HCT116 (cell line): ENCODE measurements around the gene NCBP2L. TPM values are rescaled to one million over a fixed set of nuclear protein-coding genes. Genes with fewer than 3 reads are reported as not detected.
A peak's percentile ranks its signal among the peaks of the same experiment; 100 is the strongest.

Source experiments
- ATAC-seq: fragments of 200-7000 bp; cut with Tn5 transposase; 2 replicates; pipeline ENCODE4 v1.9.1; 2020; ENCODE audit warnings: mild to moderate bottlenecking, moderate library complexity
- BruUV-seq: library from RNA; stranded (reverse); fragments of 400-500 nt; replicated peaks from 2 replicates; lab custom pipeline; 2021; lab: Mats Ljungman, UMichigan
- CTCF ChIA-PET: fragments of 300-600 bp; sonication (Branson Sonifier 250); formaldehyde crosslinking; loops from one replicate; lab custom pipeline; 2021; ENCODE audit warnings: antibody characterized with exemption; lab: Charles Lee
- POLR2A ChIA-PET: fragments of 300-600, 350-600 bp; sonication (Branson Sonifier 250); formaldehyde crosslinking; loops from one replicate; lab custom pipeline; 2021; ENCODE audit warnings: antibody characterized with exemption; lab: Charles Lee
- RAD21 ChIA-PET, 2 experiments: fragments of 300-600 bp; sonication (Branson Sonifier 250); formaldehyde crosslinking; loops; one replicate each; lab custom pipeline; 2023; ENCODE audit warnings: low total read pairs in 2 of 2; ENCODE audit not compliant: uncharacterized antibody in 2 of 2, unreplicated experiment in 2 of 2, low non-redundant PET in 1 of 2; lab: Charles Lee
- DNase-seq: peaks from one replicate; pipeline ENCODE4 v3.0.0-alpha.2; 2010; ENCODE audit warnings: low read depth, low spot score
- H2AFZ ChIP-seq: fragments of 200-600 bp; shearing (Covaris generic), sonication (generic); 2 replicates; pipeline ENCODE4 v1.6.1; 2017; ENCODE audit warnings: low read depth, mixed run types, mixed read lengths, antibody characterized with exemption, low read length; ENCODE audit not compliant: poor library complexity, severe bottlenecking
- H3K27ac ChIP-seq: 2 replicates; pipeline ENCODE4 v1.5.1; 2012; ENCODE audit warnings: low read depth, low read length
- H3K27me3 ChIP-seq: fragments of 200-600 bp; sonication (generic); 2 replicates; pipeline ENCODE4 v1.6.1; 2016; ENCODE audit warnings: mixed run types, low read length, mixed read lengths; ENCODE audit not compliant: insufficient read depth
- H3K36me3 ChIP-seq, 2 experiments: fragments of 200-500 bp in 1 of 2; fragments of 200-600 bp in 1 of 2; sonication (Bioruptor generic) in 1 of 2; sonication (generic) in 1 of 2; 2 replicates each; pipeline versions ENCODE4 v1.5.1 to v1.6.1; 2014 to 2016; ENCODE audit warnings: low read length in 2 of 2, inconsistent platforms in 1 of 2, mixed read lengths in 1 of 2, mixed run types in 1 of 2; ENCODE audit not compliant: insufficient read depth in 2 of 2, control insufficient read depth in 1 of 2
- H3K4me1 ChIP-seq, 2 experiments: fragments of 200-600 bp in 1 of 2; sonication (generic) in 1 of 2; 2 replicates each; pipeline versions ENCODE4 v1.5.1 to v1.6.1; 2012 to 2017; ENCODE audit warnings: low read length in 2 of 2, inconsistent platforms in 1 of 2, mild to moderate bottlenecking in 1 of 2, mixed read lengths in 1 of 2, mixed run types in 1 of 2, moderate library complexity in 1 of 2; ENCODE audit not compliant: insufficient read depth in 2 of 2, control insufficient read depth in 1 of 2
- H3K4me2 ChIP-seq: fragments of 200-600 bp; sonication (generic); 2 replicates; pipeline ENCODE4 v1.6.1; 2017; ENCODE audit warnings: mixed run types, low read length, mixed read lengths
- H3K4me3 ChIP-seq, 2 experiments: fragments of 200-600 bp in 1 of 2; sonication (generic) in 1 of 2; replicated peaks in 1 of 2; 2 replicates each; pipeline ENCODE4 v1.5.1; 2011 to 2016; ENCODE audit warnings: low read length in 2 of 2, control low read depth in 1 of 2, low read depth in 1 of 2, mild to moderate bottlenecking in 1 of 2, mixed read lengths in 1 of 2, mixed run types in 1 of 2
- H3K79me2 ChIP-seq: fragments of 200-600 bp; sonication (generic); 2 replicates; pipeline ENCODE4 v1.6.1; 2017; ENCODE audit warnings: mild to moderate bottlenecking, mixed run types, low read length, moderate library complexity, mixed read lengths; ENCODE audit not compliant: insufficient read depth
- H3K9ac ChIP-seq: fragments of 200-600 bp; sonication (generic); 2 replicates; pipeline ENCODE4 v1.6.1; 2016; ENCODE audit warnings: low read length, mixed read lengths
- H3K9me2 ChIP-seq: fragments of 200-600 bp; sonication (generic), shearing (Covaris generic); 2 replicates; pipeline ENCODE4 v1.6.1; 2017; ENCODE audit warnings: mixed run types, mild to moderate bottlenecking, moderate library complexity; ENCODE audit not compliant: insufficient read depth
- H3K9me3 ChIP-seq, 2 experiments: fragments of 200-500 bp in 1 of 2; fragments of 200-600 bp in 1 of 2; sonication (Bioruptor generic) in 1 of 2; sonication (generic) in 1 of 2; 2 replicates each; pipeline ENCODE4 v1.6.1; 2014 to 2017; ENCODE audit warnings: low read length in 2 of 2, mixed read lengths in 2 of 2, inconsistent platforms in 1 of 2, low read depth in 1 of 2, mild to moderate bottlenecking in 1 of 2, mixed run types in 1 of 2, moderate library complexity in 1 of 2; ENCODE audit not compliant: control insufficient read depth in 1 of 2, insufficient read depth in 1 of 2
- H4K20me1 ChIP-seq: fragments of 200-600 bp; sonication (generic), shearing (Covaris generic); 2 replicates; pipeline ENCODE4 v1.6.1; 2017; ENCODE audit warnings: mixed run types, mild to moderate bottlenecking, moderate library complexity; ENCODE audit not compliant: insufficient read depth
- CBX3 ChIP-seq: IDR thresholded peaks from 2 replicates; pipeline ENCODE4 v1.6.1; 2012; ENCODE audit warnings: low read depth
- CEBPB ChIP-seq: IDR thresholded peaks from 2 replicates; pipeline ENCODE4 v1.6.1; 2012; ENCODE audit warnings: low read depth
- ELF1 ChIP-seq: IDR thresholded peaks from 2 replicates; pipeline ENCODE4 v1.6.1; 2012; ENCODE audit warnings: low read depth, borderline replicate concordance
- EZH2 ChIP-seq: fragments of 200-600 bp; sonication (generic); IDR thresholded peaks from 2 replicates; pipeline ENCODE4 v1.6.1; 2017; ENCODE audit warnings: antibody characterized with exemption, mixed run types
- FOSL1 ChIP-seq: IDR thresholded peaks from 2 replicates; pipeline ENCODE4 v1.6.1; 2012; ENCODE audit warnings: low read depth
- POLR2A ChIP-seq: IDR thresholded peaks from 2 replicates; pipeline ENCODE4 v1.7.0; 2011; ENCODE audit warnings: borderline replicate concordance; ENCODE audit not compliant: insufficient read depth, insufficient read length; ENCODE audit errors: extremely low read depth
- RAD21 ChIP-seq: IDR thresholded peaks from 2 replicates; pipeline ENCODE4 v1.6.1; 2012; ENCODE audit warnings: low read depth, mild to moderate bottlenecking
- SIN3A ChIP-seq: IDR thresholded peaks from 2 replicates; pipeline ENCODE4 v1.6.1; 2012; ENCODE audit warnings: low read depth
- TCF7L2 ChIP-seq: IDR thresholded peaks from 2 replicates; pipeline ENCODE4 v1.7.0; 2011; ENCODE audit warnings: borderline replicate concordance, inconsistent platforms; ENCODE audit not compliant: insufficient read depth, insufficient read length; ENCODE audit errors: extremely low read depth
- YY1 ChIP-seq: IDR thresholded peaks from 2 replicates; pipeline ENCODE4 v1.6.1; 2011; ENCODE audit warnings: low read length, low read depth, moderate library complexity, mild to moderate bottlenecking; ENCODE audit not compliant: insufficient replicate concordance; ENCODE audit errors: extremely low read depth
- intact Hi-C: fragments of 100-400 bp; cut with micrococcal nuclease; formaldehyde crosslinking; loops from 2 replicates; pipeline ENCODE4 v1.10.0; 2022
- total RNA-seq: library from RNA; stranded (reverse); gene quantifications from one replicate; pipeline ENCODE4 v1.2.1, GENCODE V29; 2021; ENCODE audit not compliant: unreplicated experiment
- TF ChIP-seq, protein P1 (sequence below): IDR thresholded peaks from 2 replicates; pipeline ENCODE4 v1.6.1; 2012

The NCBP2L gene
- total RNA-seq, 1 experiment from 2014 or later = not detected

- Histone ChIP-seq H3K36me3 (no peaks in the 10 kb centered on the region), H3K27ac (peak overlapping the region; percentile 55; the same call in 1 of the 2 replicates), H3K9ac (peak overlapping the region; percentile 47), H3K9me3 (no peaks in the 10 kb centered on the region), H3K4me1 (peaks cover 4 to 5% of the 10 kb centered on the region in 2 experiments; a peak in 2 of 4 replicates), H3K9me2 (no peaks in the 10 kb centered on the region), H3K79me2 (no peaks in the 10 kb centered on the region), H3K4me2 (peak overlapping the region; percentile 79), H3K4me3 (peak overlapping the region; percentile 41 to 60), H3K27me3 (no peaks in the 10 kb centered on the region), H2AFZ (no peak overlapping the region), H4K20me1 (no peaks in the 10 kb centered on the region)
- ATAC-seq (no peak), DNase-seq (no peak)
- TSS peak; percentile 31 for BruUV-seq
- CTCF ChIA-PET = no interaction called here
- POLR2A ChIA-PET = no interaction called here
- RAD21 ChIA-PET = no interaction called here
- TF ChIP-seq RAD21 (no peak), EZH2 (no peak), TCF7L2 (no peak), ELF1 (no peak), FOSL1 (no peak), CEBPB (no peak), POLR2A (no peak), SIN3A (no peak), CBX3 (no peak), YY1 (no peak)
- TF ChIP-seq, protein P1, sequence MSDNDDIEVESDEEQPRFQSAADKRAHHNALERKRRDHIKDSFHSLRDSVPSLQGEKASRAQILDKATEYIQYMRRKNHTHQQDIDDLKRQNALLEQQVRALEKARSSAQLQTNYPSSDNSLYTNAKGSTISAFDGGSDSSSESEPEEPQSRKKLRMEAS = no peak
- intact Hi-C loops = no loop called here
Measured at GRCh38 chrX:107827030-107827831, 49.7 kb downstream of the NCBP2L start.
